Parathyroid adenoma (tissue), 2 donors: Measurements from ENCODE around the gene KIRREL3.

ENCODE experiments used
- H2AFZ ChIP-seq: fragments of 300-600 bp; sonication (generic); one replicate; pipeline ENCODE4 v1.7.0; 2017; ENCODE audit warnings: antibody characterized with exemption, mild to moderate bottlenecking
- H3K27ac ChIP-seq: fragments of 300-600 bp; sonication (generic); one replicate; pipeline ENCODE4 v1.7.0; 2017
- H3K27me3 ChIP-seq: fragments of 300-600 bp; sonication (generic); one replicate; pipeline ENCODE4 v1.7.0; 2017; ENCODE audit warnings: low read length; ENCODE audit not compliant: control insufficient read depth, insufficient read depth
- H3K36me3 ChIP-seq: fragments of 300-600 bp; sonication (generic); one replicate; pipeline ENCODE4 v1.7.0; 2017; ENCODE audit warnings: low read length; ENCODE audit not compliant: control insufficient read depth, insufficient read depth
- H3K4me1 ChIP-seq: fragments of 300-600 bp; sonication (generic); one replicate; pipeline ENCODE4 v1.7.0; 2017; ENCODE audit warnings: control low read depth
- H3K4me2 ChIP-seq: fragments of 300-600 bp; sonication (generic); one replicate; pipeline ENCODE4 v1.7.0; 2017; ENCODE audit warnings: low read length
- H3K4me3 ChIP-seq: fragments of 300-600 bp; sonication (generic); one replicate; pipeline ENCODE4 v1.7.0; 2017; ENCODE audit warnings: low read depth, low read length
- H3K79me2 ChIP-seq: fragments of 300-600 bp; sonication (generic); one replicate; pipeline ENCODE4 v1.7.0; 2017; ENCODE audit warnings: control low read depth
- H3K9ac ChIP-seq: fragments of 300-600 bp; sonication (generic); one replicate; pipeline ENCODE4 v1.7.0; 2017; ENCODE audit warnings: mild to moderate bottlenecking
- H3K9me3 ChIP-seq: fragments of 300-600 bp; sonication (generic); one replicate; pipeline ENCODE4 v1.7.0; 2017; ENCODE audit warnings: low read length; ENCODE audit not compliant: control insufficient read depth
- CTCF ChIP-seq: fragments of 300-600 bp; sonication (generic); IDR thresholded peaks from one replicate; pipeline ENCODE4 v1.7.0; 2017; ENCODE audit warnings: antibody characterized with exemption, mild to moderate bottlenecking
- donor health status: primary hyperparathyroidism.

The KIRREL3 gene

GRCh38 chr11:126628450-126628789, 372.1 kb downstream of the KIRREL3 start:
- Histone ChIP-seq H3K79me2 (no peaks in the 10 kb centered on the region), H2AFZ (no peak overlapping the region), H3K4me3 (no peak overlapping the region), H3K27me3 (no peaks in the 10 kb centered on the region), H3K9me3 (no peaks in the 10 kb centered on the region), H3K36me3 (no peaks in the 10 kb centered on the region), H3K4me2 (no peak overlapping the region), H3K9ac (no peak overlapping the region), H3K27ac (no peak overlapping the region), H3K4me1 (no peaks in the 10 kb centered on the region)
- no peak for TF ChIP-seq CTCF

GRCh38 chr11:126627421-126627820, 373.1 kb downstream of the KIRREL3 start:
- Histone ChIP-seq H3K4me2 (no peak overlapping the region), H3K36me3 (no peaks in the 10 kb centered on the region), H3K9me3 (no peaks in the 10 kb centered on the region), H3K27ac (no peak overlapping the region), H3K27me3 (no peaks in the 10 kb centered on the region), H3K79me2 (no peaks in the 10 kb centered on the region), H3K4me3 (no peak overlapping the region), H3K9ac (no peak overlapping the region), H2AFZ (no peak overlapping the region), H3K4me1 (no peaks in the 10 kb centered on the region)
- TF ChIP-seq CTCF = no peak

GRCh38 chr11:126624506-126624905, 376.1 kb downstream of the KIRREL3 start:
- H3K27me3 ChIP-seq = no peaks in the 10 kb centered on the region

GRCh38 chr11:126619516-126619915, 381.1 kb downstream of the KIRREL3 start:
- Histone ChIP-seq H2AFZ (no peak overlapping the region), H3K36me3 (no peaks in the 10 kb centered on the region), H3K27ac (no peak overlapping the region), H3K9ac (no peak overlapping the region), H3K9me3 (no peaks in the 10 kb centered on the region), H3K4me2 (no peak overlapping the region), H3K4me3 (no peak overlapping the region), H3K27me3 (no peaks in the 10 kb centered on the region), H3K79me2 (no peaks in the 10 kb centered on the region), H3K4me1 (no peaks in the 10 kb centered on the region)
- no peak for TF ChIP-seq CTCF

More at GRCh38 chr11:126624506-126624905, 376.1 kb downstream of the KIRREL3 start:
- H3K9ac ChIP-seq = no peak overlapping the region
- H3K9me3 ChIP-seq = no peaks in the 10 kb centered on the region
- no peaks in the 10 kb centered on the region for H3K79me2 ChIP-seq
- no peak for TF ChIP-seq CTCF
- H2AFZ ChIP-seq = no peak overlapping the region
- H3K36me3 ChIP-seq = no peaks in the 10 kb centered on the region
- H3K4me3 ChIP-seq = no peak overlapping the region
- H3K4me1 ChIP-seq = no peaks in the 10 kb centered on the region
- no peak overlapping the region for H3K4me2 ChIP-seq
- no peak overlapping the region for H3K27ac ChIP-seq

GRCh38 chr11:126615845-126616244, 384.7 kb downstream of the KIRREL3 start:
- Histone ChIP-seq H3K4me1 (no peaks in the 10 kb centered on the region), H3K4me3 (no peak overlapping the region), H3K9me3 (no peaks in the 10 kb centered on the region), H3K36me3 (no peaks in the 10 kb centered on the region), H3K27me3 (no peaks in the 10 kb centered on the region), H3K4me2 (no peak overlapping the region), H3K27ac (no peak overlapping the region), H3K79me2 (no peaks in the 10 kb centered on the region), H2AFZ (no peak overlapping the region), H3K9ac (no peak overlapping the region)
- TF ChIP-seq CTCF = no peak
